Body of pancreas (tissue), 4 donors: ENCODE measurements around the gene MRO. TPM values are rescaled to one million over a fixed set of nuclear protein-coding genes. Genes with fewer than 3 reads are reported as not detected.

Experiments
- ATAC-seq: fragments of 150-250 bp; one replicate; pipeline ENCODE4 v1.9.1; 2016
- DNase-seq, 4 donors: peaks; one replicate each; pipeline ENCODE4 v3.0.0-alpha.2; 2019
- H3K27ac ChIP-seq, 4 donors: fragments of 200-600 bp; sonication (generic); 1 replicate in 3 of 4; 2 replicates in 1 of 4; pipeline versions ENCODE4 v1.5.1 to v1.6.1; 2016 to 2019; ENCODE audit warnings: mild to moderate bottlenecking in 1 of 4, mixed read lengths in 1 of 4, moderate library complexity in 1 of 4
- H3K27me3 ChIP-seq, 2 donors: fragments of 200-600 bp; sonication (generic); one replicate each; pipeline ENCODE4 v1.6.0; 2016; ENCODE audit warnings: mild to moderate bottlenecking in 1 of 2
- H3K36me3 ChIP-seq, 2 donors: fragments of 200-600 bp; sonication (generic); replicated peaks in 1 of 2; 2 replicates each; pipeline ENCODE4 v1.5.1; 2016; ENCODE audit warnings: low read depth in 2 of 2; ENCODE audit not compliant: insufficient read depth in 1 of 2
- H3K4me1 ChIP-seq: fragments of 200-600 bp; sonication (generic); one replicate; pipeline ENCODE4 v1.6.0; 2016
- H3K4me3 ChIP-seq, 2 donors: fragments of 200-600 bp; sonication (generic); 1 replicate in 1 of 2; 2 replicates in 1 of 2; pipeline ENCODE4 v1.5.1; 2016 to 2019
- H3K9me3 ChIP-seq, 3 donors: fragments of 200-600 bp; sonication (generic); 1 replicate in 2 of 3; 2 replicates in 1 of 3; pipeline ENCODE4 v1.5.1; 2016
- POLR2A ChIP-seq, 3 donors: fragments of 450-650 bp; IDR thresholded peaks; one replicate each; pipeline ENCODE4 v1.6.1; 2016; ENCODE audit warnings: antibody characterized with exemption in 3 of 3, mild to moderate bottlenecking in 2 of 3
- WGBS, 2 donors: methylation state at CpG; one replicate each; pipeline ENCODE4 v1.1.5; 2017; 5-methylcytosine and 5-hydroxymethylcytosine counted together
- intact Hi-C: fragments of 100-400 bp; cut with DNase I; formaldehyde crosslinking; loops from one replicate; pipeline ENCODE4 v1.15.1; 2023
- total RNA-seq, 2 donors: library from RNA; depleted of rRNA; stranded (reverse); fragments of >200 nt; gene quantifications; one replicate each; pipeline ENCODE4 v1.1.0, GENCODE V29; 2016
- TF ChIP-seq, protein P1 (sequence below), 7 experiments: fragments of 450-650 bp in 4 of 7; fragments of 200-600 bp in 3 of 7; sonication (generic) in 3 of 7; IDR thresholded peaks; one replicate each; pipeline ENCODE4 v1.5.1; 2016 to 2019; ENCODE audit warnings: antibody characterized with exemption in 7 of 7

Gene MRO
- total RNA-seq, 2 donors from 2014 or later = 0.26 to 0.66 TPM

DNA sequence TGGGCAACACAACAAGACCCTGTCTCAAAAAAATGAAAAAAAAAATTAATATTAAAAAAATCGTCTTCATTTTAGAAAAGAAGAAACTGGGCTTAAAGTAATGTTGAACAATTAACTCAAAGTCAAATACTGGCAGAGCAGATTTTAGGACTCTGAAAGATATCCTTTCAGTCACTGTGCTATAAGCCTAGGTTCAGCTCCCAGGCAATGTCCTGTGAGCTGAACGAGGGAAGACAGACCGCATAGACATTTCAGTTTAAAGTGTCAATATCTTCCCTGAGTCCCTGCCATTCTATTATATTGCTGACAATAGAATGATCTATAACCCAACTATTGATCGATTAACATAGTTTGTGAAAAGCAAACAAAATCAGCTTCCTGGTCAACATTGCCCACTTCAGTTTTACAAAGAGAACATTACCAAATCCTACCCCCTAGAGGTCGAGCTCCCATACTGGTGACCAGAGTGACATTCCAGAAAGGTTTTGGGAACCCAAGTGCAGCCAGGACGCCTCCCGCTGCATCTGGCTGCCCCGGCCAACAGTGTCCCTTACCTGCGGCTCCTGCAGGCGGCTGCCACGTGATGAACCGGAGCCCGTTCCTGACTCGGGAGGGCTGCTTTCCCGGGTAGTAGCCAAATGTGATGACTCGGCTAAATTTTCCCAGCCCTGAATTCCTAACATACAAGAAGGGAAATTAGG is 639 bp downstream of the MRO start:
- Histone ChIP-seq H3K27me3 (no peaks in the 10 kb centered on the region), H3K27ac (peak overlapping the region; percentile 30 to 75 (median 58)), H3K4me3 (no peak overlapping the region), H3K36me3 (no peaks in the 10 kb centered on the region), H3K4me1 (peaks cover 39% of the 10 kb centered on the region), H3K9me3 (no peaks in the 10 kb centered on the region)
- DNase-seq (peak; percentile 79 to 86 (median 83)), ATAC-seq (peak; percentile 90)
- intact Hi-C loops = no loop called here
- TF ChIP-seq POLR2A (IDR thresholded peaks at IDR 0.05) = peak in 2 of 3 donors; percentile 36 to 52
- TF ChIP-seq, protein P1, sequence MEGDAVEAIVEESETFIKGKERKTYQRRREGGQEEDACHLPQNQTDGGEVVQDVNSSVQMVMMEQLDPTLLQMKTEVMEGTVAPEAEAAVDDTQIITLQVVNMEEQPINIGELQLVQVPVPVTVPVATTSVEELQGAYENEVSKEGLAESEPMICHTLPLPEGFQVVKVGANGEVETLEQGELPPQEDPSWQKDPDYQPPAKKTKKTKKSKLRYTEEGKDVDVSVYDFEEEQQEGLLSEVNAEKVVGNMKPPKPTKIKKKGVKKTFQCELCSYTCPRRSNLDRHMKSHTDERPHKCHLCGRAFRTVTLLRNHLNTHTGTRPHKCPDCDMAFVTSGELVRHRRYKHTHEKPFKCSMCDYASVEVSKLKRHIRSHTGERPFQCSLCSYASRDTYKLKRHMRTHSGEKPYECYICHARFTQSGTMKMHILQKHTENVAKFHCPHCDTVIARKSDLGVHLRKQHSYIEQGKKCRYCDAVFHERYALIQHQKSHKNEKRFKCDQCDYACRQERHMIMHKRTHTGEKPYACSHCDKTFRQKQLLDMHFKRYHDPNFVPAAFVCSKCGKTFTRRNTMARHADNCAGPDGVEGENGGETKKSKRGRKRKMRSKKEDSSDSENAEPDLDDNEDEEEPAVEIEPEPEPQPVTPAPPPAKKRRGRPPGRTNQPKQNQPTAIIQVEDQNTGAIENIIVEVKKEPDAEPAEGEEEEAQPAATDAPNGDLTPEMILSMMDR (IDR thresholded peaks at IDR 0.05) = peak in 5 of 7 experiments; percentile 8 to 44 (median 20)
- 2 to 3% methylated on average over 15 to 16 of the region's 16 CpGs for WGBS, 2 donors

DNA sequence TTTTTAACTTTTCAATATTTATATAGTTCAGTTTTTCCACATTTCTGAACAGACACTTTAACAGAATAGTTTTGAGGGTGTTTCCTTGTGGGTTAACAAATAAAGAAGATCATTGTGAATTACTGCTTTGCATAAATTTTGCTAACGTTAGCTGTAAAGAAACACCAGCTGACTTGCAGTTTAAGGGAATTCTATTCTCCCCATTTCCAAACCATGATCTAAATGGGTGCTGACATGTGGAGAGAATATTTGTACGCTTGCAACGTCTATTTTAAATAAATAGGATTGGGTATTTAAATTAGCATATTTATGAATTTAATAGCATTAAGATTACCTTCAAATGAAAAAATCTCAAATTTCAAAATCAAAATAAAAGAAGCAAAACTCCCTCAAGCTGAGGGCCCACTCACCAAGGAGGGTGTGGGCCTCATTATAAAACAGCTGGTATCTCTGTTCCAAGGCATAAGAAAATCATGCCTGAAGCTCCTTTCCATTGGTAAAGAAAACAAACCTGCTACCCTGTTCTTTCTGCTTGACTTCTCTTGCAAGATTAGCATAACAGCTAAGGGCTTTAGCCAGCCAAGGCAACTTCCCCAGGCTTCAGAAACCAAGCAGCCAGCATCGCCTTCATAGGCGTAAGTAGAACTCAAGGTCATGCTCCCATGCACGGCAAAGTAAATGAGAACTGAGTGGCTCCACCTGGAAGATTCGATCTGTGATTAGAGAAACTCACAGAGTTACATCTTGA is 3.2 kb downstream of the MRO start:
- intact Hi-C loops = no loop called here
- Histone ChIP-seq H3K4me1 (peaks cover 39% of the 10 kb centered on the region), H3K27ac (peak overlapping the region in 1 of 4 donors; percentile 29), H3K27me3 (no peaks in the 10 kb centered on the region), H3K36me3 (no peaks in the 10 kb centered on the region), H3K9me3 (no peaks in the 10 kb centered on the region), H3K4me3 (no peak overlapping the region)
- DNase-seq (no peak), ATAC-seq (no peak)
- TF ChIP-seq, protein P1 (IDR thresholded peaks at IDR 0.05) = no peak
- no peak for TF ChIP-seq POLR2A (IDR thresholded peaks at IDR 0.05)
- WGBS, 2 donors = 52 to 53% methylated on average over 7 of the region's 7 CpGs

DNA sequence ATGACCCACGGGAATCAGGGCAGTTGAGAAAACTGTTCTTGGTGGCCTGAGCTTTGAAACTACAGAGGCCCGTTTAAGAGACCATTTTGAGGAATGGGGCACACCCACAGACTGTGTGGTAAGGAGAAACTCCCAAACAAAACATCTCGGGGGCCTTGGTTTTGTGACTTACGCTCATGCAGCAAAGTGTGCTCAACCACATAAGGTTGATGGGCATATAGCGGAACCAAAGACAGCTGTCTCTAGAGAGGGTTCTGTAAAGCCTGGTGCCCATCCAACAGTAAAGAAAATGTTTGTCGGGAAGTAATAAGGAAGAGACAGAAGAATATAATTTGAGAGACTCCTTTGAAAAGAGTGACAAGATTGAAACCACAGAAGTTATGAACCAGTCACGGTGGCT is 5.4 kb downstream of the MRO start:
- ATAC-seq (no peak), DNase-seq (no peak)
- no peak overlapping the region for H3K4me3 ChIP-seq
- TF ChIP-seq, protein P1 (IDR thresholded peaks at IDR 0.05) = no peak
- TF ChIP-seq POLR2A (IDR thresholded peaks at IDR 0.05) = no peak
- H3K36me3 ChIP-seq = no peaks in the 10 kb centered on the region
- 71% methylated on average over 7 of the region's 7 CpGs for WGBS, 2 donors
- no peak overlapping the region for H3K27ac ChIP-seq
- H3K27me3 ChIP-seq = no peaks in the 10 kb centered on the region
- no peaks in the 10 kb centered on the region for H3K9me3 ChIP-seq
- H3K4me1 ChIP-seq = peaks cover 20% of the 10 kb centered on the region
- intact Hi-C loops = no loop called here

DNA sequence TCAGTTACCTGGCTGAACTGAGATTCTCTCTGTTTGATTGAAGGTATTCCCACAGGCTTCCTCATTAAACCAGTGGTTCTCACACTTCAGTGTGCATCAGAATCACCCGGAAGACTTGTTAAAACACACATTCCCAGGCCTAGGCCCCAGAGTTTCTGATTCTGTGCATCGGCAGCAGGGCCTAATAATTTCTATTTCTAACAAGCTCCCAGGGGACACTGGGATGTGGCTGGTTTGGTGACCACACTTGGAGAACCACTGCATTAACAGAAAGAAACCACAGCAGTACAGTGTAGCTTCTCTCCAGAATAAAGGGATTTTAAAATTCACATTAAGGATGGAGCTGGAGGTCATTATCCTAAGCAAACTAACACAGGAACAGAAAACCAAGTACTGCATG is 6.5 kb downstream of the MRO start:
- TF ChIP-seq POLR2A (IDR thresholded peaks at IDR 0.05) = no peak
- TF ChIP-seq, protein P1 (IDR thresholded peaks at IDR 0.05) = no peak
- no peak for DNase-seq
- no peak overlapping the region for H3K27ac ChIP-seq
- 94 to 100% methylated on average over 2 of the region's 2 CpGs for WGBS, 2 donors
- H3K36me3 ChIP-seq = no peaks in the 10 kb centered on the region
- H3K27me3 ChIP-seq = no peaks in the 10 kb centered on the region
- H3K9me3 ChIP-seq = no peaks in the 10 kb centered on the region
- H3K4me1 ChIP-seq = peaks cover 10% of the 10 kb centered on the region
- H3K4me3 ChIP-seq = no peak overlapping the region
- intact Hi-C loops = no loop called here
- ATAC-seq = no peak
